PFSK-1 (cell line): ENCODE measurements around the gene MAST1.

ENCODE experiments used
- POLR2AphosphoS5 ChIP-seq: IDR thresholded peaks from 2 replicates; pipeline ENCODE4 v1.6.1; 2012; ENCODE audit warnings: low read depth, mild to moderate bottlenecking, control low read depth, low read length, moderate library complexity
- REST ChIP-seq, 2 experiments: IDR thresholded peaks; 2 replicates each; pipeline versions ENCODE4 v1.6.1 to v1.8.0; 2011 to 2012; ENCODE audit warnings: low read depth in 2 of 2, low read length in 2 of 2, control low read depth in 1 of 2, inconsistent platforms in 1 of 2, mild to moderate bottlenecking in 1 of 2, moderate library complexity in 1 of 2; ENCODE audit not compliant: insufficient read depth in 1 of 2
- SIN3A ChIP-seq: IDR thresholded peaks from 2 replicates; pipeline ENCODE4 v1.6.1; 2012; ENCODE audit warnings: mild to moderate bottlenecking, low read length, moderate library complexity, borderline replicate concordance; ENCODE audit not compliant: insufficient read depth
- TAF1 ChIP-seq: IDR thresholded peaks from 2 replicates; pipeline ENCODE4 v1.6.1; 2012; ENCODE audit warnings: low read length, control low read depth, borderline replicate concordance; ENCODE audit not compliant: insufficient read depth

GRCh38 chr19:12840091-12841079 lies 2.1 kb downstream of the MAST1 start:
- TF ChIP-seq POLR2AphosphoS5 (no peak), TAF1 (no peak), REST (IDR thresholded peaks at IDR 0.05; ENCODE audit: insufficient read depth in 1 of 2, low read depth in 2 of 2, low read length in 2 of 2) (no peak), SIN3A (no peak)
